Measurements from ENCODE around the gene NFIA.

NFIA gene

DNA sequence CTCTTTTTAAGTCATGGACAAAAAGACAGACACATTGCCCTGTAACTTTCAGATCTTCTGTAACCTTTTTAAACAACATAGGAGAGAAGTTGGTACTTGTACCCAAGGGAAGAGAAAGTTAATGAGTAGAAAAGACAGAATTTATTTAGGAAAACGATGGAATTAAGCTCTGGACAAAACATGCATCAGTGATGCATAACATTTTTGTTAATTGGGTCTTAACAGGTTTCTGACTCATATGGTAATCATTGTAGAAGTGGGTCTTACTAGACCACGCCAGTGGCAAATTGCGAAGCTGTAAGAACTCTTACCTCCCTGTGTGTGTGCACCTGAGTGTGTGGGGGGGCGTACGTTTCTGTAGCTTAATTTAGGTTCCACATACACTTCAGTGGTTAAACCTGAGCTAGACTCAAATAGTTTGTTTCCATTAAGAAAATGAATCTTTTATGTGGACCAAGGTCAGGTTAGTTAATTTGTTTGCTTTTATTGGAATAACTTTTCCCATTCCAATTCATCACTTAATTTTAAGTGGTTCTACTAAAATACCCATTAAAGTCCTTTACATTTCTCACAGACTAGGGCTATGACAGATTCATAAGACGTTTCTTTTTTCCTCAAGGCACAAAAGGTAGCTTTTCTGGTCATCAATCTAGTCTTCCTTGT, 48.1 kb downstream of the NFIA start:
- DNase-seq (ENCODE audit: low read depth), result no peak

DNA sequence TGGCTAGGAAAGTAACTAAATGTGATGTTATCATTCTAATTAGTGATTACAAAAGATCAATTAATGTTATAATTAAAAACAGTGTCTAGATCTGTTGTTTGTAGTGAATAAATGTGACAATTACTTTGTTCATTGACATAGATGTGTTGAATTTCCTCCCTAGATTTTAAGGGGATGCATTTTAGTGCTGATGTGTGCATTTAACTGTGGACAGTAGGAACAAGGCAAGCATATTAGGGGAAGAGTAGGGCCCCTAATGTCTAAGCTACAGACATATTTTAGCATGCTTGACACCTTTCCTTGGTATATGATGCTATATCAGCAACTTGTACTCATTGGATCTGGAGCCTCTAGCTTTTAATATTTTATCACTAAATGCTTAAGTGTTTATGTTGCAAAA, 48.9 kb downstream of the NFIA start:
- no peak for DNase-seq (ENCODE audit: low read depth)

DNA sequence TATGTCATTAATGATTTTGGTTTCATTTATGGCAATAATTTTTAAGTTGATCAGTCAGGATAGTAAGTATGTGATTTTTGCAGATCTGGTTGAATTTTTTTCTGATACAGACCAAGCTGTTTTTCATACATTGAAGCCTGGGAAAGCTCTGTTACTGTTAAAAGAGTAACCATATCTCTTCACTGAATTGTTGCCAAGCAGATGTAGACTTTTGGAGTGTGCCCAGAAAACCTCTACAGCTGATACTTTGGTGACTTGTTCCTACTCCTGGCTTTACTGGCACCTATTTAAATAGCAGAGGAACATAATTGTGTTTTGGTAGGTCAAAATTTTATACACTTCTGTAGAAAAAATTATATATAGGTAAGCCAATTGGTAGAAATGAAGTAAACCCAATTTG, 49.4 kb downstream of the NFIA start:
- no peak for DNase-seq (ENCODE audit: low read depth)

DNA sequence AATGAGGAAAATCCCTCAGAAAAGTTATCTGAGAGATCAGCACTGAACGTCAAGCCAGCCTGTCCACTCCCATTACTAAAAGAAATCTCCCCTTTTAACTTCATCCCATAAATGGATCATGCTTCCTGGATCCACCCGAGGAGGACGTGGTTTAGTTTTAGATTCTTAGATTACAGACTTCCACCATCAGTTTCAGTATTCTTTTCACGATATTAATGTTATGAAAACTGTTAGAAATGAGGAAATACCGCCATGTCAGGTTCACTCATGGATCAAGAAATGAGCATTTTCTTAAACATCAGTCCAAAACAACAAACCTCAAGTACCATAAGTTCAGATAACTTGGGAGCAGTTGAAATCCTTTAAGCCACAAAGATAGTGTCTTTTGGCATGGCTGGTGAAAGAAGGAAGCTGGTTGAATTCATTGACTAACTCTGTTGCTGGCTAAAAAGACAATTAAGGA, 49.8 kb downstream of the NFIA start:
- no peak for DNase-seq (ENCODE audit: low read depth)

DNA sequence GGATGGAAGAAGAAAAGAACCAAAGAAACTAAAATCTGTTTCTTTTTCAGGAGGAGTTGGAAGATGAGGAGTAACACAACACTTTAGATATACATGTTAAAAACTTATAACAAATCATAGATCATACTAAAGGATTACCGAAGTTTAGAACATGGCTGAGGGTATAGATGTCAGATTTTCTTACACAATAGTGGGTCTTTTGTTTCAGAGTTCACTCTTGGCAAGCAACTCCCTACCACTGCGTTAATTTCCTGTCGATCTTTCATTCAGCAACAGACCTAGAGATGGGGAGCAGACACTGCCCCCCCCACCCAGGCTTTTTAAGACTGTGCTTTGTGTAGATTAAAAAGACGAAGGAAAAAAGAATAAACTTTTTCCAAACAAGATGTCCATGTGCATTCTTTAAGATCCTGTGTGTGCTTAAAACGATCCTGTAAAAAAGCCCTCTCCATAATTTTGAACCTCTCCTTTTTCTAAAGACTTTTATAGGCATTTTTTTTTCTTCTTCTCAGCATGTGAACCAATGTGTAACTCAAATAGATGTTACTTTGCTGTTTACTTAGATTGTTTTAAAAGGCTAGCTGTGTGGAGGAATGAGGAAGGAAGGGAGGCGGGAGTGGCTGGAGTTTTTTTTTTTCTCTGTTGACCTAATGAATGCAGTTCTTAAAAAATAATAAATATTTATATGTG, 50.4 kb downstream of the NFIA start:
- no peak for DNase-seq (ENCODE audit: low read depth)

DNA sequence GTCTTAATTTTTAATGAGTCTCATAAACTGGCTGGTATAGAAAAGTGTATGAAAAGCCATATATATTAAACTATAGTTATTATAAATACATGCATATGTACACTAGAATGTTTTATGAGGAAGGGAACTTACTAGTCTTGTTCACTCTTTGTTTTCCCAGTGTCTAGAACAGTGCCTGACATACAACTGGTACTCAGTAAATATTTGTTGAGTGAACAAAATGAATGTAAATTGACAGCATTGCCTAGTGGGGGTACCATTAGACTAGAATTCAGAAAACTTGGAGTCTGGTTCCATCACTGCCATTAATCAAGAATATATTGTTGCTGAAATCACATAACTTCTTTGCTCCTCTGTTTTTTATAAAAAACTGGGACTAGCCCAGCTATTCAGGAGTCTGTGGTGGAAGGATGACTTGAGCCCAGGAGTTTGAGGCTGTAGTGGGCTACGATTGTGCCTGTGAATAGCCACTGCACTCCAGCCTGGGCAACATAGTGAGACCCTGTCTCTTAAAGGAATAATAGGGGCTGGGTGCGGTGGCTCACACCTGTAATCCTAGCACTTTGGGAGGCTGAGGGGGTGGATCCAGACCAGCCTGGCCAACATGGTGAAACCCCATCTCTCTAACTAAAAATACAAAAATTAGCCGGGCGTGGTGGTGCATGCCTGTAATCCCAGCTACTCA, 51.1 kb downstream of the NFIA start:
- DNase-seq (ENCODE audit: low read depth), result no peak

DNA sequence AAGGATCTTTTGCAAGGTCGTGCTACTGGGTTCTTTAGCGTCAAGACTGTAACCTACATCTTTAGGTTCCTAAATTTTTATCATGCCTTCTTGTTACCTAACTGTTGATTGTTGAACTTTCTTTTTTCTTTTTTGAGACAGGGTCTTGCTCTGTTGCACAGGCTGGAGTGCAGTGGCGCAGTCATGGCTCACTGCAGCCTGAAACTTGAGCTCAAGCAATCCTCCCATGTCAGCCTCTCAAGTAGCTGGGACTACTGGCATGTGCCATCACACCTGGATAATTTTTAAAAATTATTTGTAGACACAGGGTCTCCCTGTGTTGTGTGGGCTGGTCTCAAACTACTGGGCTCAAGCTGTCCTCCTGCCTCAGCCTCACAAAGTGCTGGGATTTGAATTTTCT, 52.9 kb downstream of the NFIA start:
- DNase-seq (ENCODE audit: low read depth), result no peak

DNA sequence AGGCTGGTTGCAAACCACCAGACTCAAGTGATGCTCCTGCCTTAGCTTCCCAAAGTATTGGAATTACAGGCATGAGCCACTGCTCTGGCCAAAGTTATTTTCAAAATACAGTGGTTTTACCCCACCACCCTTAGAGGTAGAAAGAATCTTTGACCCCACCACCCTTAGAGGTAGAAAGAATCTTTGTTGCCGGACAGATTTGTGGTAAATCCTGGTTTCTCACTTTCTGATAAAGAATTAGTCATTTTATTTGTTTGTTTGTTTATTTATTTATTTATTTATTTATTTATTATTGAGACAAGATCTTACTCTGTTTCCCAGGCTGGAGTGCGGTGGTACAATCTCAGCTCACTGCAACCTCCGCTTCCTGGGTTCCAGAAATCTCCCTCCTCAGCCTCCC, 55.9 kb downstream of the NFIA start:
- DNase-seq (ENCODE audit: low read depth), result no peak

DNA sequence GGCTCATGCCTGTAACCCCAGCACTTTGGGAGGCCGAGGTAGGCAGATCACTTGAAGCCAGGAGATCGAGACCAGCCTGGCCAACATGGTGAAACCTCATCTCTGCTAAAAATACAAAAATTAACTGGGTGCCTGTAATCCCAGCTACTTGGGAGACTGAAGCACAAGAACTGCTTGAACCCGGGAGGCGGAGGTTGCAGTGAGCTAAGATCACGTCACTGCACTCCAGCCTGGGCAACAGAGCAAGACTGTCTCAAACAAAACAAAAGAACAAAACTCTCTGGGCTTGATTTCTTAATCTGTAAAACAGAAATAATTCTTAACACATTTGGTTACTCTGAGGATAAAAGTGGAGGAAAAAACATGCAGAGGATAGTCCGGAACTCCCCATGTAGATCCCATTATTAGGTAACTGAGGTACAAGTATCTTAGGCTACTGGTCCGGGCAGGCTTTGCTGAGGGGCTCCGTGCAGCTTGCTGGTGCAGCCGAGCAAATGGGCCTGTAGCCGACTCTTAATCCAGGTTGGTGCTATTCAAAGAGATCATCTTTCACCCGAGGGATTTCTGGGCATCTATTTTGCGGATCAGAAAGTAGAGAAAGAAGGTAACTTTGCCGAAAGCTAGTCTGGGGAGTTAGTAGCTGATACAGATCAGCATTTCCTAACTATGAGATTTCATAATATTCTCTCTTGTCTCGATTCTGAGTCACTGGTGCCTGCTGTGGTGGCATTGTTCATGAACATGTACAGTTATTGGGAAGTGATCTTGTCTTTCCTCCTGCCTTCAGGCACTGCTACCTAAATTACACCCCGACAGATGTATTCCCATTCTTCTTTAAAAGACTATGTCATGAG, 56.8 kb downstream of the NFIA start:
- DNase-seq (ENCODE audit: low read depth), result no peak

DNA sequence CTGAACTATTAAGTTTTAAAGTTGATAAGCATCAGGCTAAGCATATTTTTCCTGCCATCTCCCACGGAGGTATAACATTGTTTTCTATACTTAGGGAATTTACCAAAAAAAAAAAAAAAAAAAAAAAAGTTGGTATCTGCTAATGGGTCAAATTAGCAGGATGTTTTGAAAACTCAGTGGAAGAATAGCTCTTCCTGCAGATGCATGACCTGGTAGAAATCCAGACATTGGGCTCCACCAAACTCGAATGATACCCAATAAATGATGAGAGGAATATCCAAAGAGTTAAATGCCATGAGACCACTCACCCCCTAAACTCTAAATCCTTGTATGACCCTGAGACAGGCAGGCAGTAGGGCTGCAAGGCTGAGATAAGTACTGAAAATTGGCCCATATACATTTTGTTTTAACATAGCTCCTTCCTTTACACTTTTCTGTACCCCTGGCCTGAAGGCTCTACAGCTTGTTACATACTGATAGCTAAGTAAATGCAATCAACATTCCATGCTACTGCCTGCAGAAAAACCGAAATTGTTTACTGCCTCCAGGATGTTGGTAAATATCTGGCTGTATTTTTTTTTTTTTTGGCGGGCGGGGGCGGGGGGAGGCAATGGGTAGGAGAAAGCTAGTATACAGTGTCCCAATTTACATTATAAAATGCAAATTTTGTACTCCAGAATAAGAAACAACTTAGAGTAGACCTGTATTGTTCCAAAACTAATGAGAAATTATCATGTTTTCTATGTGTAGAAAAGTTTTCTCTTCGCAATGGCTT, 57.6 kb downstream of the NFIA start:
- no peak for DNase-seq (ENCODE audit: low read depth)

DNA sequence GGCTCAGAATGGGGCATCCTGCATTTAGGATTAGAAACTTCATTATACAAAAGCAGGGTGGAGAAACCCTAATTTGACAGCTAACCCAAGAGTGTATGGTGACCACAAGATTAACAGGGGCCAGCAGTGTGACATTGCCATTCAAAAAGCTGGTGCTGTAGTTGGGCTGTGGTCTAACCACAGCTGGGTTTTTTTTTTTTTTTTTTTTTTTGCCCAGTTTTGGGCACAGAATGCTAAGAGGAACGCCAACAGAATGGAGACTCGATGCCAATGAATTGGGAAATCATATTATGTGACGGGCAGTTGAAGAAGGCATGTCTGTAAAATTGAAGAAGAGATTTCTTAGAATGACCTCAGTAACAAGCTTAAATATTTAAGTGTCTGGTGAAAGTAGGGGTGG, 58.4 kb downstream of the NFIA start:
- no peak for DNase-seq (ENCODE audit: low read depth)

DNA sequence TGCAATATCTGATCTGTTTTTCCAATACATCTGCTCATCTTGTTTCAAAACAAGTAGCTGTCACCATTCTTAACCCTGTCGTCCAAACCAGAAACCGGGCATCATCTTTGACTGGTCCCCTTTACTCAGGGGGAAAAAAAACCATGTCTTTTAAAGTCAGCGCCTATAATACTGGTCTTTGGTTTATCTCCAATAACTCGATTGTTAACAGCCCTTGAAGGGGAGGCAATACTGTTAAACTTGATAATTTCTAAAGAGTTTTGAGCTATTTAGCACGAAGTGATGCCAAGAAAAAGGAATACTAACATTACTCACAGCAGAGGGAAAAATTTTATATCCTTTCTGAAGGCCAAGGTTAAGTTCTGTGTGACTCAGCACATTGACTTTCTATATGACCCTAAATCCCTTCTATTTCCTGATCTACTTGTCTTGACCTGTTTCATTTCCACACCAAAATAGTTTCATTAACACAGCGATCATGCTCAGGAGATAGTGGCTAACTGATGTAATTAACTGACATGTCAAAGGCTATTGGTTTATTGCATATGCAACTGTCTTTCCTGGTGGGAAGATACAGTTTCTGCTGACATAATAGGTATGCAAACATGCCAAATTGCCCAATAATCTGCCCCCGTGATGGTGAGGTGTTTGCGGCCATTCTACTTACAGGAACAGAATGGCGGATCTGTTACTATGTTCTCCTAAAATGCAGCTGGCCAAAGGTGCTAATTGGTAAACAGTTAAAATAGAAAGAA, 59.1 kb downstream of the NFIA start:
- DNase-seq (ENCODE audit: low read depth), result no peak

DNA sequence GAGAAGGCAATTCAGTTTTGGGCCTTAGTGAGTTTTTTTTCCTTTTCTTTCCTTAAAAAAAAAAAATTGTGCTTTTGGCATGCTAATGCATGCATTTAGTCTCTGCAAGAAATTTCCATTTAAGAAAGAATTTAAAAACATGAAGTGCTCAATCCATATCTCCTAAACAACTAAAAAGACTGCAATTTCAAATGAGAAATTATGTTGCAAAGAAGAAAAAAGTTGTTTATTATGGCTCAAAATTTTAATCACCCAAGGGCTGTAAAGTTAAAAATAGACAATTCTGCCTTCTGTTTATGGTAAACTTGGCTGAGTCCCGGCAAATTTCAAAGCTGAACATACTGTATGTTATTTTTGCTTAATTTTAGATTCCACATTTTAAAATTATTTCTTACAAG, 59.7 kb downstream of the NFIA start:
- DNase-seq (ENCODE audit: low read depth), result no peak

DNA sequence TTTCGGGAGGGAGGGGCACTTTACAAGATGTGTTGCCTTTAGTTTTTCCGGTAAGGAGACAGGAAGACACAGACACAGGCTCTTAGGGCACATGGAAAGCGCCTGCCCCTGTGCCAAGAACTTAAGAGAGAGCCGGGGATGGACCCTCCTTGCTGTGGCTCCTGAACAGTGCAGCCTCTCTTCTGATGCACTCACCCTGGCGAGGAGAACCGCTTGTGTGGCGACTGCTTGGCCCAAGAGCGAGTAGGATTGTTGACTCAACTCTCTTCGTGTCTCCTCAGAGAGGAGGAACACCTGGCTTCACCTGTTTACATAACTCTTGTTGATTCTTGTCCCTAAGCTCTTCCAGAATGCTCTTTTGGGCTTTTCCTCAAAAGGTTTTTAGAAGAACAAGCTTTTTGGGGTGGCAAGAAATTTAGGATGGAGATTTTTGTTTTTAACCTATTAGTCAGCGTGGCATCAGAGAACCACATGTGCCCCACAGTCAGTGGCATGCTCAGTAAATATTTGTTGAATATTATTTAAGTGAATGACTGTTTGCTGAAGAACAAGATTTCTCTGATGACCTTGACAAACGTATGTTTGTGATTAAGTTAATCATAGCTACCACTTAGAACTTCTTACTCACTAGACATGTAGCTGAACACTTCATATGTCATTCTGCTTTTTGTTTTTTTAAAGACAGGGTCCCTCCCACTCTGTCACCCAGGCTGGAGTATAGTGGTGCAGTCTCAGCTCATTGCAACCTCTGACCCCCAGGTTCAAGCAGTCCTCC, 60.6 kb downstream of the NFIA start:
- no peak for DNase-seq (ENCODE audit: low read depth)

DNA sequence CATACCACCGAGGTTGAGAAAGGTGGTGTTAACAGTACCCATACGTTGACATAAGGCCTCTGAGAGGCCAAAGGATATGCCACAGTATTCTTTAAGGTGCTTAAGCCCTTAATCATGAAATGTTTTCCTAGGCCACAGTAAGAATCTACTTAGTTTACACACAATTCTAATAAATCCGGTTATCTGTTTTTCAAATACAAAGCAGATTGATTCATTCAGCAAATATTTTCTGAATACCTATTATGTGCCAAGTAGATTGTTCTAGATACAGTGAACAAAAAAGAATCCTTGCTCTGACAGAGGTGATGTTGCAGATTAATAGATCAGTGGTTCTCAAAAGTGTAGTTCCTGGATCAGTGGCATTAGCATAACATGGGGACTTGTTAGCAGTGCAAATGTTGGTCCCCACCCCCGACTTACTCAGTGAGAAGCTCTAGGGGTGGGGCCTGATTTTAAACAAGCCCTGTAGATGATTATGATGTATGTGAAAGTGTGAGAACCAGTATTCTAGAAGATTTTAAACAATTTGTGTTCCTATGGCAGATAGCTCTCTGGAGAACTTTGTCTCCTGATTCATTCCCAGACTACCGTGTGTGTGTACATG, 61.6 kb downstream of the NFIA start:
- DNase-seq (ENCODE audit: low read depth), result no peak

DNA sequence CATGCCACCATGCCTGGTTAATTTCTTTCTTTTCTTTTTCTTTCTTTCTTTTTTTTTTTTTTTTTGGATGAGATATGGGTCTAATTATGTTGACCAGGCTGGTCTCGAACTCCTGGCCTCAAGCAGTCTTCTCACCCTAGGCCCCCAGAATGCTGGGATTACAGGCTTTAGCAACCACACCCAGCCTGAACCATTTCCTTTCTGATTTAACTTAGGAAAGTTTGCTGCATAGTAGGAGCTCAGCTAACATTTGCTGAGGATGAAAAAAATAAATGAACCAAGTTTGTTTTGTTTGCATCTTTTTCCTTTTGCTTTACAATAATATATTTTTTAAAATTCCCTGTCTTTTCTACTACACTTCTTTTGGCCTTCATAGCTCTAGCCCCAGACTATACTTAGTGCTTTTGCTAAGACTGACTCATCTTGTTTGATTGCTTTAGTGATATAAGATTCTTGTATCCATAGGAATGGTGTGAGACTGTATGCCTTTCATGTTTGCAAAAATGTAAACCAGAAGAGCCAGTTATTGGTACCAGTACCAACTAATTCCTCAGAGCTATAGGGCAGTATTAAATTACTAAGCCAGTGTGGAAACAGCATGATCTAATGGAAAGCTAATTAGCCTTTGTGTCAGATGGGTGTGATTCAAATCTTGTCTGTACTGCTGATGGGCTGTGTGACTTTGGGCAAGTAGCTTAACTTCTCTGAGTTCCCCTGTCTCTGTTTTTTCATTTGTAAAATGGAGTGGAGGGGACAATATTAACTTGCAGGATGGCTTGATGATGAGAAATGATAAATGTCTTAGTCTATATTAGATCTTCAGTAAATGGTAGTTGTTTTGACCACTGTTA, 66.9 kb downstream of the NFIA start:
- no peak for DNase-seq (ENCODE audit: low read depth)

DNA sequence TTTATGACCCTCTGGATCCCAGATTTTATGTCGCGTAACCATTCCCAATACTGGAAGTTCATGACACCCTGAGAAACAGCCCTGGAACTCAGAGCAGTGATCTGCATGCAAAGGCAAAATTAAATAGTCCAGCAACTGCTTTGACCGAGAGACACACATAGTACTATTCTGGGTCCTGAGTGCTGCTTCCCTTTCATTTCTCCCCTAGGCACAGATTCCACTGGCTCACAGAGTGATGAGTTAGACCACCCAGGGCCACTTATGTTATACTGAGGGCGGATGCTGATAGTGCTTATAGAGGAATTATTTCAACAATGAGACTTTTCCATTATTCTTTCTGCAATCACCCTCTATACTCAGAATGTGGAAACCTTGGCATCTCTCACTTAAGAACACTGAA, 69.2 kb downstream of the NFIA start:
- DNase-seq (ENCODE audit: low read depth), result no peak

DNA sequence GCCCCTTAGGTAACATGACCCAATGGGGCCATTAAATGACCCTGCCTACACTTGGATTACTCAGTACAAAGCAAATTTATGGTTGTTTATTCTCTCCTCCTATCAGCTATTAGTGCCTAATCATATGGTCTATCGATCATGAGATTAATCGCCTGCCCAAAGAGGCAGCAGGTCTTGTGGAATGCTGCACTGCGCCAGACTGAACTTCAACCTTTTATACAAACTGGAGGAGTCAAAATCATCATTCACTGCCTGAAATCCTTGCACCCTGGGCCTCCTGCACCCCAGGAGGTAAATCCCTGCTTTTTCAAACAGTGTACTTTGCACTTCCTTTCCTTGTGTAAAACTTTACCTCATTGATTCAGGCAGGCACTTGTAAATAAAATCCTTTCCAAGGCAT, 69.7 kb downstream of the NFIA start:
- no peak for DNase-seq (ENCODE audit: low read depth)
